ENCODE data around the gene CD9.

- TF ChIP-seq CTCF (conservative IDR thresholded peaks at IDR 0.05 in 1 of 2, IDR thresholded peaks at IDR 0.05 in 1 of 2; ENCODE audit: low read depth in 1 of 2, low read length in 2 of 2) (no peak), EZH2 (IDR thresholded peaks at IDR 0.05; ENCODE audit: low read length, missing control alignments) (no peak)
These were observed 80.5 kb downstream of the CD9 start for GRCh38 chr12:6280672-6281071.

Data from fibroblast of lung (primary cell).